Measurements from ENCODE around the gene ZNF90.
"Not testable (repeated sequence)": the region's sequence is repeated elsewhere in the genome, so short reads cannot be mapped to it uniquely, and the experiment has no call there.

DNA sequence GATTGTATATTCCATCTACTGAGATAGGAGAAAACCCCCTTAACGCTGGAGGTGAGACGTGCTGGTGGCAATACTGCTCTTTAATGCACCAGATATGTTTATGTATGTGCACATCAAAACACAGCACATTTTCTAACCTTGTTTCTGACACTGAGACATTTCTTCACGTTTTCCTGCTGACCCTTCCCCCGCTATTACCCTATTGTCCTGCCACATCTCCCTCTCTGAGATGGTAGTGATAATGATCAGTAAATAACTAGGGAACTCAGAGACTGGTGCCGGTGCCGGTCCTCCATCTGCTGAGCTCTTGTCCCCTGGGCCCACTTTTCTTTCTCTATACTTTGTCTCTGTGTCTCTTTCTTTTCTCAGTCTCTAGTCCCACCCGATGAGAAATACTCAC lies 5.1 kb downstream of the ZNF90 start:
- TF ChIP-seq, protein P1, sequence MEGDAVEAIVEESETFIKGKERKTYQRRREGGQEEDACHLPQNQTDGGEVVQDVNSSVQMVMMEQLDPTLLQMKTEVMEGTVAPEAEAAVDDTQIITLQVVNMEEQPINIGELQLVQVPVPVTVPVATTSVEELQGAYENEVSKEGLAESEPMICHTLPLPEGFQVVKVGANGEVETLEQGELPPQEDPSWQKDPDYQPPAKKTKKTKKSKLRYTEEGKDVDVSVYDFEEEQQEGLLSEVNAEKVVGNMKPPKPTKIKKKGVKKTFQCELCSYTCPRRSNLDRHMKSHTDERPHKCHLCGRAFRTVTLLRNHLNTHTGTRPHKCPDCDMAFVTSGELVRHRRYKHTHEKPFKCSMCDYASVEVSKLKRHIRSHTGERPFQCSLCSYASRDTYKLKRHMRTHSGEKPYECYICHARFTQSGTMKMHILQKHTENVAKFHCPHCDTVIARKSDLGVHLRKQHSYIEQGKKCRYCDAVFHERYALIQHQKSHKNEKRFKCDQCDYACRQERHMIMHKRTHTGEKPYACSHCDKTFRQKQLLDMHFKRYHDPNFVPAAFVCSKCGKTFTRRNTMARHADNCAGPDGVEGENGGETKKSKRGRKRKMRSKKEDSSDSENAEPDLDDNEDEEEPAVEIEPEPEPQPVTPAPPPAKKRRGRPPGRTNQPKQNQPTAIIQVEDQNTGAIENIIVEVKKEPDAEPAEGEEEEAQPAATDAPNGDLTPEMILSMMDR (IDR thresholded peaks at IDR 0.05; ENCODE audit: extremely low read depth in 1 of 2, insufficient read depth in 1 of 2, low read depth in 1 of 2, low read length in 2 of 2) = not testable (repeated sequence)
- not testable (repeated sequence) for TF ChIP-seq EZH2 (IDR thresholded peaks at IDR 0.05; ENCODE audit: borderline replicate concordance, low read depth, low read length, severe bottlenecking); POLR2AphosphoS5 (IDR thresholded peaks at IDR 0.05; ENCODE audit: insufficient read depth, low read depth, low read length); POLR2A (IDR thresholded peaks at IDR 0.05; ENCODE audit: low read depth, low read length); GATA2 (IDR thresholded peaks at IDR 0.05; ENCODE audit: insufficient read depth, insufficient read length, low read depth, low read length); MYC (IDR thresholded peaks at IDR 0.05; ENCODE audit: low read depth, low read length)
- TF ChIP-seq, protein P2, sequence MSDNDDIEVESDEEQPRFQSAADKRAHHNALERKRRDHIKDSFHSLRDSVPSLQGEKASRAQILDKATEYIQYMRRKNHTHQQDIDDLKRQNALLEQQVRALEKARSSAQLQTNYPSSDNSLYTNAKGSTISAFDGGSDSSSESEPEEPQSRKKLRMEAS (IDR thresholded peaks at IDR 0.05; ENCODE audit: insufficient read depth, insufficient read length) = not testable (repeated sequence)
